SKM-1 treated with dmso at 0.1 percent for 144 hours (cell line): ENCODE measurements around the gene ESRRB.

Source experiments
- DNase-seq: peaks from one replicate; lab custom pipeline; 2025; ENCODE audit not compliant: unreplicated experiment; lab: John Stamatoyannopoulos, UW

Gene ESRRB

GRCh38 chr14:76405627-76406026 is 29.7 kb downstream of the ESRRB start:
- no peak for DNase-seq

GRCh38 chr14:76407449-76408150 is 31.7 kb downstream of the ESRRB start:
- no peak for DNase-seq

- DNase-seq: no peak
Observed at GRCh38 chr14:76408877-76409276, 32.9 kb downstream of the ESRRB start.

- no peak for DNase-seq
Observed at GRCh38 chr14:76412501-76412900, 36.6 kb downstream of the ESRRB start.

GRCh38 chr14:76413106-76413961 is 37.4 kb downstream of the ESRRB start:
- no peak for DNase-seq

- DNase-seq: no peak
Observed at GRCh38 chr14:76413962-76414600, 38.1 kb downstream of the ESRRB start.

GRCh38 chr14:76419399-76419798 is 43.5 kb downstream of the ESRRB start:
- DNase-seq: no peak

GRCh38 chr14:76420827-76421226 is 44.9 kb downstream of the ESRRB start:
- no peak for DNase-seq

- DNase-seq: no peak
Observed at GRCh38 chr14:76421662-76422061, 45.7 kb downstream of the ESRRB start.

GRCh38 chr14:76422662-76423061 is 46.7 kb downstream of the ESRRB start:
- no peak for DNase-seq

GRCh38 chr14:76423534-76423933 is 47.6 kb downstream of the ESRRB start:
- DNase-seq: no peak

GRCh38 chr14:76424359-76424758 is 48.4 kb downstream of the ESRRB start:
- no peak for DNase-seq

- DNase-seq: no peak
Observed at GRCh38 chr14:76426161-76426696, 50.3 kb downstream of the ESRRB start.

GRCh38 chr14:76428611-76429010 is 52.7 kb downstream of the ESRRB start:
- DNase-seq: no peak

- DNase-seq: no peak
Observed at GRCh38 chr14:76430017-76430416, 54.1 kb downstream of the ESRRB start.

- no peak for DNase-seq
Observed at GRCh38 chr14:76430475-76430980, 54.6 kb downstream of the ESRRB start.

GRCh38 chr14:76431538-76431937 is 55.6 kb downstream of the ESRRB start:
- no peak for DNase-seq

- no peak for DNase-seq
Observed at GRCh38 chr14:76432827-76433752, 57.2 kb downstream of the ESRRB start.

GRCh38 chr14:76434220-76434619 is 58.3 kb downstream of the ESRRB start:
- no peak for DNase-seq

GRCh38 chr14:76439237-76439775 is 63.4 kb downstream of the ESRRB start:
- DNase-seq: no peak
